ENCODE measurements around the gene PTCH1.

PTCH1 gene

DNA sequence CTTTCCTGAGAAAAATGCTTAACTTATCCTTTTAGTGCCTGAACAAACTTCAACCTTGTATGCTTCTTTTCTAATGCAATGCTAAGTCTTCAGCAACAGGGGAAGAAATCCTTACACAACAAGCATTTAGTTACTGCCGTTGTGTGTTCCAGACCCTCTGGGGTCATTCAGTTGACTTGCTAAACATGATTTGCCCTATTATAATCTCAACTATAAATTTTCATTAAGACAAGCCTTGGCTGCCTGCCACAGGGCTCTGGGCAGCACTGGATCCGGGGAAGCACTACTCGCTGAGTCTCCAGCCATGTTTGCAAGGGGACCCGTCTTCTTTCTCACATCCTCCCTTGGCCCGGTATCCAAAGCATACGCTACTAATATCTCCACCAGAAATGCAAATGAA, 58.1 kb downstream of the PTCH1 start:
- H3K9me3 ChIP-seq (ENCODE audit: control insufficient read depth, insufficient read depth, low read depth, low read length), result no peaks in the 10 kb centered on the region
- peaks cover 4 to 86% of the 10 kb centered on the region in 2 experiments; a peak in 1 of 3 replicates for H3K36me3 ChIP-seq (ENCODE audit: control insufficient read depth in 2 of 2, insufficient read depth in 1 of 2, low read length in 2 of 2)
- POLR2A ChIA-PET, result no interaction called here
- TF ChIP-seq ZNF580 (tag by site-specific recombination; IDR thresholded peaks at IDR 0.05) (no peak), ZNF391 (tag by site-specific recombination; IDR thresholded peaks at IDR 0.05; ENCODE audit: borderline replicate concordance, low read depth) (no peak), ZNF548 (tag by site-specific recombination; IDR thresholded peaks at IDR 0.05) (no peak), SCRT1 (tag by site-specific recombination; IDR thresholded peaks at IDR 0.05; ENCODE audit: borderline replicate concordance) (no peak), ZBTB1 (tag by site-specific recombination; IDR thresholded peaks at IDR 0.05) (no peak), ZNF843 (tag by site-specific recombination; IDR thresholded peaks at IDR 0.05) (no peak), RBAK (tag by site-specific recombination; IDR thresholded peaks at IDR 0.05) (no peak), IKZF3 (tag by site-specific recombination; IDR thresholded peaks at IDR 0.05) (no peak), ZNF24 (tag by site-specific recombination; IDR thresholded peaks at IDR 0.05) (no peak), ZNF169 (tag by site-specific recombination; IDR thresholded peaks at IDR 0.05) (no peak), ZBTB7A (tag by site-specific recombination; IDR thresholded peaks at IDR 0.05; ENCODE audit: low read depth) (no peak), PRDM10 (tag by site-specific recombination; IDR thresholded peaks at IDR 0.05) (no peak), REPIN1 (tag by site-specific recombination; IDR thresholded peaks at IDR 0.05; ENCODE audit: low read depth) (no peak), ZNF266 (tag by site-specific recombination; IDR thresholded peaks at IDR 0.05; ENCODE audit: low read depth) (no peak), ZNF202 (tag by site-specific recombination; IDR thresholded peaks at IDR 0.05; ENCODE audit: borderline replicate concordance) (no peak)
- TF ChIP-seq, protein P1, sequence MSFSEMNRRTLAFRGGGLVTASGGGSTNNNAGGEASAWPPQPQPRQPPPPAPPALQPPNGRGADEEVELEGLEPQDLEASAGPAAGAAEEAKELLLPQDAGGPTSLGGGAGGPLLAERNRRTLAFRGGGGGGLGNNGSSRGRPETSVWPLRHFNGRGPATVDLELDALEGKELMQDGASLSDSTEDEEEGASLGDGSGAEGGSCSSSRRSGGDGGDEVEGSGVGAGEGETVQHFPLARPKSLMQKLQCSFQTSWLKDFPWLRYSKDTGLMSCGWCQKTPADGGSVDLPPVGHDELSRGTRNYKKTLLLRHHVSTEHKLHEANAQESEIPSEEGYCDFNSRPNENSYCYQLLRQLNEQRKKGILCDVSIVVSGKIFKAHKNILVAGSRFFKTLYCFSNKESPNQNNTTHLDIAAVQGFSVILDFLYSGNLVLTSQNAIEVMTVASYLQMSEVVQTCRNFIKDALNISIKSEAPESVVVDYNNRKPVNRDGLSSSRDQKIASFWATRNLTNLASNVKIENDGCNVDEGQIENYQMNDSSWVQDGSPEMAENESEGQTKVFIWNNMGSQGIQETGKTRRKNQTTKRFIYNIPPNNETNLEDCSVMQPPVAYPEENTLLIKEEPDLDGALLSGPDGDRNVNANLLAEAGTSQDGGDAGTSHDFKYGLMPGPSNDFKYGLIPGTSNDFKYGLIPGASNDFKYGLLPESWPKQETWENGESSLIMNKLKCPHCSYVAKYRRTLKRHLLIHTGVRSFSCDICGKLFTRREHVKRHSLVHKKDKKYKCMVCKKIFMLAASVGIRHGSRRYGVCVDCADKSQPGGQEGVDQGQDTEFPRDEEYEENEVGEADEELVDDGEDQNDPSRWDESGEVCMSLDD (tag by site-specific recombination; IDR thresholded peaks at IDR 0.05), result no peak
- TF ChIP-seq, protein P2, sequence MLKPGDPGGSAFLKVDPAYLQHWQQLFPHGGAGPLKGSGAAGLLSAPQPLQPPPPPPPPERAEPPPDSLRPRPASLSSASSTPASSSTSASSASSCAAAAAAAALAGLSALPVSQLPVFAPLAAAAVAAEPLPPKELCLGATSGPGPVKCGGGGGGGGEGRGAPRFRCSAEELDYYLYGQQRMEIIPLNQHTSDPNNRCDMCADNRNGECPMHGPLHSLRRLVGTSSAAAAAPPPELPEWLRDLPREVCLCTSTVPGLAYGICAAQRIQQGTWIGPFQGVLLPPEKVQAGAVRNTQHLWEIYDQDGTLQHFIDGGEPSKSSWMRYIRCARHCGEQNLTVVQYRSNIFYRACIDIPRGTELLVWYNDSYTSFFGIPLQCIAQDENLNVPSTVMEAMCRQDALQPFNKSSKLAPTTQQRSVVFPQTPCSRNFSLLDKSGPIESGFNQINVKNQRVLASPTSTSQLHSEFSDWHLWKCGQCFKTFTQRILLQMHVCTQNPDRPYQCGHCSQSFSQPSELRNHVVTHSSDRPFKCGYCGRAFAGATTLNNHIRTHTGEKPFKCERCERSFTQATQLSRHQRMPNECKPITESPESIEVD (tag by site-specific recombination; IDR thresholded peaks at IDR 0.05), result no peak
- CTCF ChIA-PET, result no interaction called here
- H3K27ac ChIP-seq (ENCODE audit: extremely low read depth, low read depth, low read length), result peak overlapping the region; percentile 54
- H3K4me1 ChIP-seq (ENCODE audit: control insufficient read depth, insufficient read depth, low read length), result peaks cover 21% of the 10 kb centered on the region
- H3K4me3 ChIP-seq (ENCODE audit: low read depth, low read length), result no peak overlapping the region

- H3K4me3 ChIP-seq (ENCODE audit: low read depth, low read length), result no peak overlapping the region
- H3K9me3 ChIP-seq (ENCODE audit: control insufficient read depth, insufficient read depth, low read depth, low read length), result no peaks in the 10 kb centered on the region
- ChIA-PET CTCF (interaction anchor here (0.6 to 0.7 kb wide), 3 partner anchors 9 to 102 kb away, joined by 3 to 4 read pairs (median 3); no protein-coding TSS in a partner anchor), POLR2A (no interaction called here)
- peaks cover 4 to 93% of the 10 kb centered on the region in 2 experiments; a peak in 1 of 3 replicates for H3K36me3 ChIP-seq (ENCODE audit: control insufficient read depth in 2 of 2, insufficient read depth in 1 of 2, low read length in 2 of 2)
- peak overlapping the region; percentile 54; the same call in 1 of the 2 replicates for H3K27ac ChIP-seq (ENCODE audit: extremely low read depth, low read depth, low read length)
- H3K4me1 ChIP-seq (ENCODE audit: control insufficient read depth, insufficient read depth, low read length), result peaks cover 18% of the 10 kb centered on the region
- TF ChIP-seq ZNF175 (tag by site-specific recombination; IDR thresholded peaks at IDR 0.05) (no peak), ZNF645 (tag by site-specific recombination; IDR thresholded peaks at IDR 0.05) (no peak), MYNN (tag by site-specific recombination; IDR thresholded peaks at IDR 0.05; ENCODE audit: borderline replicate concordance) (no peak), ZNF404 (tag by site-specific recombination; IDR thresholded peaks at IDR 0.05) (no peak), ZNF112 (tag by site-specific recombination; IDR thresholded peaks at IDR 0.05) (no peak), GLIS2 (tag by site-specific recombination; IDR thresholded peaks at IDR 0.05) (no peak)
- TF ChIP-seq, protein P3, sequence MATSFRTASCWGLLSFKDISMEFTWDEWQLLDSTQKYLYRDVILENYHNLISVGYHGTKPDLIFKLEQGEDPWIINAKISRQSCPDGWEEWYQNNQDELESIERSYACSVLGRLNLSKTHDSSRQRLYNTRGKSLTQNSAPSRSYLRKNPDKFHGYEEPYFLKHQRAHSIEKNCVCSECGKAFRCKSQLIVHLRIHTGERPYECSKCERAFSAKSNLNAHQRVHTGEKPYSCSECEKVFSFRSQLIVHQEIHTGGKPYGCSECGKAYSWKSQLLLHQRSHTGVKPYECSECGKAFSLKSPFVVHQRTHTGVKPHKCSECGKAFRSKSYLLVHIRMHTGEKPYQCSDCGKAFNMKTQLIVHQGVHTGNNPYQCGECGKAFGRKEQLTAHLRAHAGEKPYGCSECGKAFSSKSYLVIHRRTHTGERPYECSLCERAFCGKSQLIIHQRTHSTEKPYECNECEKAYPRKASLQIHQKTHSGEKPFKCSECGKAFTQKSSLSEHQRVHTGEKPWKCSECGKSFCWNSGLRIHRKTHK (tag by site-specific recombination; IDR thresholded peaks at IDR 0.05), result no peak
These were observed 59.0 kb downstream of the PTCH1 start for GRCh38 chr9:95457769-95458168.

Data from HEK293 (cell line).